ENCODE measurements around the gene CHAF1A.

Gene CHAF1A, protein sequence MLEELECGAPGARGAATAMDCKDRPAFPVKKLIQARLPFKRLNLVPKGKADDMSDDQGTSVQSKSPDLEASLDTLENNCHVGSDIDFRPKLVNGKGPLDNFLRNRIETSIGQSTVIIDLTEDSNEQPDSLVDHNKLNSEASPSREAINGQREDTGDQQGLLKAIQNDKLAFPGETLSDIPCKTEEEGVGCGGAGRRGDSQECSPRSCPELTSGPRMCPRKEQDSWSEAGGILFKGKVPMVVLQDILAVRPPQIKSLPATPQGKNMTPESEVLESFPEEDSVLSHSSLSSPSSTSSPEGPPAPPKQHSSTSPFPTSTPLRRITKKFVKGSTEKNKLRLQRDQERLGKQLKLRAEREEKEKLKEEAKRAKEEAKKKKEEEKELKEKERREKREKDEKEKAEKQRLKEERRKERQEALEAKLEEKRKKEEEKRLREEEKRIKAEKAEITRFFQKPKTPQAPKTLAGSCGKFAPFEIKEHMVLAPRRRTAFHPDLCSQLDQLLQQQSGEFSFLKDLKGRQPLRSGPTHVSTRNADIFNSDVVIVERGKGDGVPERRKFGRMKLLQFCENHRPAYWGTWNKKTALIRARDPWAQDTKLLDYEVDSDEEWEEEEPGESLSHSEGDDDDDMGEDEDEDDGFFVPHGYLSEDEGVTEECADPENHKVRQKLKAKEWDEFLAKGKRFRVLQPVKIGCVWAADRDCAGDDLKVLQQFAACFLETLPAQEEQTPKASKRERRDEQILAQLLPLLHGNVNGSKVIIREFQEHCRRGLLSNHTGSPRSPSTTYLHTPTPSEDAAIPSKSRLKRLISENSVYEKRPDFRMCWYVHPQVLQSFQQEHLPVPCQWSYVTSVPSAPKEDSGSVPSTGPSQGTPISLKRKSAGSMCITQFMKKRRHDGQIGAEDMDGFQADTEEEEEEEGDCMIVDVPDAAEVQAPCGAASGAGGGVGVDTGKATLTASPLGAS

DNA sequence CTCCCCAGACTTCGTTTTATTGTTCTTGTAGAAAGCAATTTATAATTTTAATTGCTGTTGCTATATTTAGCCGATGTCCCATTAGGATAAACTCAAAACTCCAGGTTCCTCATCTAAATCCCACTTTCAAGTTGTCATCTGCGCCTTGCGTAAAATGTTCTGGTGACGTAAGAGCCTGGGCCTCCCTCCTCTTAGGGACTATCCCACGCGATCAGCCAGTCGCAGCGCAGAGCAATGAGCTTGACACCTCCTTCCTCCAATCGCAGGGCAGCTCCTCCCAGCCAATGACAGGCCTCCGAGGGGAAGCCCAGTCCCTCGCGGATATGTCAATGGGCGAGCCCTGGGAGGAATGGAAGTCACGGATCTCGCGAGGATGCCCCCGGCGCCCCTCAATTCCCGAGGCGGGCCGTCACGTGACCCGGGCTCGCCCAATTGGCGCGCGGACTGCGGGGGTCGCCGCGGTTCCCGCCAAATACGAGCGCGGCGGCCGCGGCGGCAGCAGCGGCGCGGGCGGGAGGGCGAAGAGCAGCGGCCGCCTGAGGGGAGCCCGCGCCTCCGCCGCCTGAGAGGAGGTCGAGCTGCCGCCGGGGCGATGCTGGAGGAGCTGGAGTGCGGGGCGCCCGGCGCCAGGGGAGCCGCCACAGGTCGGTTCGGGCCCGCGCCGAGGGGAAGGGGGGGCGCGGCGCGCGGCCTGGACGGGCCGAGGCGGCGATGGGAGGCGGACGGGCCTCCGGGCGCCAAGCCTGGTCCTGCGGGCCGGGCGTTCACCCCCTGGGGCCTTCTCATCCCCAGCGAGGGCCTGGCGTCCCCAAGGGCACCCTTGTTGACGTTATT lies at the start of gene CHAF1A:
Gene CHAF1A, plus strand, starts transcription at position 470 of the 834 bp plus-strand sequence. Its CDS starts 123 bp downstream, at position 593.
- TF ChIP-seq, protein P1, sequence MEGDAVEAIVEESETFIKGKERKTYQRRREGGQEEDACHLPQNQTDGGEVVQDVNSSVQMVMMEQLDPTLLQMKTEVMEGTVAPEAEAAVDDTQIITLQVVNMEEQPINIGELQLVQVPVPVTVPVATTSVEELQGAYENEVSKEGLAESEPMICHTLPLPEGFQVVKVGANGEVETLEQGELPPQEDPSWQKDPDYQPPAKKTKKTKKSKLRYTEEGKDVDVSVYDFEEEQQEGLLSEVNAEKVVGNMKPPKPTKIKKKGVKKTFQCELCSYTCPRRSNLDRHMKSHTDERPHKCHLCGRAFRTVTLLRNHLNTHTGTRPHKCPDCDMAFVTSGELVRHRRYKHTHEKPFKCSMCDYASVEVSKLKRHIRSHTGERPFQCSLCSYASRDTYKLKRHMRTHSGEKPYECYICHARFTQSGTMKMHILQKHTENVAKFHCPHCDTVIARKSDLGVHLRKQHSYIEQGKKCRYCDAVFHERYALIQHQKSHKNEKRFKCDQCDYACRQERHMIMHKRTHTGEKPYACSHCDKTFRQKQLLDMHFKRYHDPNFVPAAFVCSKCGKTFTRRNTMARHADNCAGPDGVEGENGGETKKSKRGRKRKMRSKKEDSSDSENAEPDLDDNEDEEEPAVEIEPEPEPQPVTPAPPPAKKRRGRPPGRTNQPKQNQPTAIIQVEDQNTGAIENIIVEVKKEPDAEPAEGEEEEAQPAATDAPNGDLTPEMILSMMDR (IDR thresholded peaks at IDR 0.05; ENCODE audit: borderline replicate concordance, control extremely low read depth, extremely low read depth, insufficient read depth, missing control alignments) = no peak
- DNase-seq (ENCODE audit: low spot score) = peak; percentile 100
- in situ Hi-C loops (cut with MboI; ENCODE audit: low sequenced_read_pairs, unreplicated experiment) = no loop called here

DNA sequence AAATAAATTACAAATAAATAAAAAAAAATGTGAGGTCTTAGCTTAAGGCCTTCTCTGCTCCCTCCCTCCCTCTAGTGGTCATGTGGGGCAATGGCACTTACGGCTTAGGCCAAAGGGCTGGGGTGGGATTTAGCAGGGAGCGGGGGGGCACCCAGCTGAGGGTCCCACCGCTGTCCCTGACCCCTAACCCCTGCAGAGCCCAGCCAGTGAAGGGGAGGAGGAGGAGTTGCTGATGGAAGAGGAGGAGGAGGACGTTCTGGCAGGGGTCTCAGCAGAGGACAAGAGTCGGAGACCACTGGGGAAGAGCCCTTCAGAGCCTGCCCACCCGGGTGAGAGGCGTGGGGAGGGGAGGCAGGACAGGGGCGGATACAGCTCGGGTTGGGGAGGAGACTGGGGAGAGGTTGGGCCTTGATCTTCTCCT lies 49.7 kb upstream of the CHAF1A start:
- TF ChIP-seq, protein P1 (IDR thresholded peaks at IDR 0.05; ENCODE audit: borderline replicate concordance, control extremely low read depth, extremely low read depth, insufficient read depth, missing control alignments) = peak; percentile 74
- in situ Hi-C loops (cut with MboI; ENCODE audit: low sequenced_read_pairs, unreplicated experiment) = loop anchor here (10.0 kb wide), 1 partner anchor 88 kb away; no protein-coding TSS in a partner anchor
- DNase-seq (ENCODE audit: low spot score) = peak; percentile 81

DNA sequence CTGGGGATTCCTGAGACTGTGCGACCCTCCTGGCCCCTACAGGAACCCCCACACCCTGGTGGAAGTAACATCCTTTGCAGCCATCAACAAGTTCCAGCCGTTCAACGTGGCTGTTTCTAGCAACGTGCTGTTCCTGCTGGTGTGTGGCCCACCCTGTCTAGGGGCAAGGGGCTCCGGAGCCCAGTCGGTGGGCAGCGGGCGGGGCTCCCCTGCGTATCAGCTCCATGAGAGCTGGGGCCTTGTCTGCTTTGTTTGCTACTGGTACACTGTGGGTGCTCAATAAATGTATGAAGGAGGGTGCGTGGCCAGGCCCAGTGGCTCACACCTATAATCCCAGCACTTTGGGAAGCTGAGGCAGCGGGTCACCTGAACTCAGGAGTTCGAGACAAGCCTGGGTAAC lies 48.2 kb upstream of the CHAF1A start:
- DNase-seq (ENCODE audit: low spot score) = no peak
- TF ChIP-seq, protein P1 (IDR thresholded peaks at IDR 0.05; ENCODE audit: borderline replicate concordance, control extremely low read depth, extremely low read depth, insufficient read depth, missing control alignments) = no peak
- in situ Hi-C loops (cut with MboI; ENCODE audit: low sequenced_read_pairs, unreplicated experiment) = loop anchor here (10.0 kb wide), 1 partner anchor 89 kb away; no protein-coding TSS in a partner anchor

DNA sequence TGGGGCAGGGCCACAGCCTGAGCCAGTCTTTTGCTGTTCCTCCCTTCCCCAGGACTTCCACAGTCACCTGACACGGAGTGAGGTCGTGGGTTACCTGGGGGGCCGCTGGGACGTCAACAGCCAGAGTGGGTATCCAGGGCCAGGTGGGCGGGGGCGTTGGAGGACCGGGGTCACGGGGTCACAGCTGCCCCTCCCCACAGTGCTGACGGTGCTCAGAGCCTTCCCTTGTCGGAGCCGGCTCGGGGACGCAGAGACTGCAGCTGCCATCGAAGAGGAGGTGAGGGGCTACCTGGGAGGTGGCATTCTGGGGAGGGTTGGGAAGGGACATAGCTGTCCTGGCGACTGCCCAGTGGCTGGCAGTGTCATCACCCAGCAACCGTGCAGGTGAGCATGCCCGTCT lies 47.5 kb upstream of the CHAF1A start:
- TF ChIP-seq, protein P1 (IDR thresholded peaks at IDR 0.05; ENCODE audit: borderline replicate concordance, control extremely low read depth, extremely low read depth, insufficient read depth, missing control alignments) = no peak
- no peak for DNase-seq (ENCODE audit: low spot score)
- in situ Hi-C loops (cut with MboI; ENCODE audit: low sequenced_read_pairs, unreplicated experiment) = loop anchor here (10.0 kb wide), 1 partner anchor 90 kb away; no protein-coding TSS in a partner anchor

DNA sequence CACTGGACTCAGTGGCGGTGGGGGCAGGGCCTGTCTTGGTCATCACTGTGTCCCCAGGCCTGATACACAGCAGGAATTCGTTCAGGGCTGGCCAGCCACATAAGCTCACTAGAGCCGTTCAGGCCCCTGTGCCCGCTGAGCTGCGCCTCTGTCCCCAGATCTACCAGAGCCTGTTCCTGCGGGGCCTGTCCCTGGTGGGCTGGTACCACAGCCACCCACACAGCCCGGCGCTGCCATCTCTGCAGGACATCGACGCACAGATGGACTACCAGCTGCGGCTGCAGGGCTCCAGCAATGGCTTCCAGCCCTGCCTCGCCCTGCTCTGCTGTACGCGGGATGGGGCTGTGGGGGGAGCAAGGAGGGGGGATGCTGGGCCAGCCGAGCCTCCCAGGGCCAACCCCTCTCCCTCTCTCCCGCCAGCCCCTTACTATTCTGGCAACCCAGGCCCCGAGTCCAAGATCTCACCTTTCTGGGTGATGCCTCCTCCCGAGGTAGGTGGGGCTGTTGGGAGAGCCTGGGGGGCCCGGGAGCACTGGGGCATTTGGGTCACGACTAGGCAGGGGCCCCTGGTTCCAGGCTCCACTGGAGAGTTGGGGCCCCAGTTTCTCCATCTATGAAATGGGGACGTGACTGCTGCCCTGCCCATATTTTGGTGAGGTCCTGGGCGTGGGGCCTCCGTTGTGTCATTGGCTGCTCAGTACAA lies 45.2 kb upstream of the CHAF1A start:
- in situ Hi-C loops (cut with MboI; ENCODE audit: low sequenced_read_pairs, unreplicated experiment) = loop anchor here (10.0 kb wide), 1 partner anchor 92 kb away; no protein-coding TSS in a partner anchor
- DNase-seq (ENCODE audit: low spot score) = no peak
- TF ChIP-seq, protein P1 (IDR thresholded peaks at IDR 0.05; ENCODE audit: borderline replicate concordance, control extremely low read depth, extremely low read depth, insufficient read depth, missing control alignments) = no peak
